Astrocyte (in vitro differentiated cells and primary cell): ENCODE measurements around the gene APH1A. TPM values are rescaled to one million over a fixed set of nuclear protein-coding genes. Genes with fewer than 3 reads are reported as not detected.

Source experiments
- DNase-seq: peaks from one replicate; pipeline ENCODE4 v3.0.0-alpha.2; 2010; ENCODE audit warnings: low read depth
- FAIRE-seq: peaks from 2 replicates; lab custom pipeline; 2011; peaks lifted over from hg19 to GRCh38; lab: Jason Lieb, UNC
- H2AFZ ChIP-seq: 2 replicates; pipeline ENCODE4 v1.6.0; 2012; ENCODE audit warnings: low read depth, low read length, inconsistent platforms
- H3K27ac ChIP-seq: 2 replicates; pipeline ENCODE4 v1.5.1; 2011; ENCODE audit warnings: low read depth, low read length, inconsistent platforms
- H3K27me3 ChIP-seq: 2 replicates; pipeline ENCODE4 v1.6.0; 2011; ENCODE audit warnings: low read length, inconsistent platforms; ENCODE audit not compliant: insufficient read depth
- H3K36me3 ChIP-seq: 2 replicates; pipeline ENCODE4 v1.5.1; 2011; ENCODE audit warnings: low read length, inconsistent platforms; ENCODE audit not compliant: insufficient read depth
- H3K4me1 ChIP-seq: 2 replicates; pipeline ENCODE4 v1.5.1; 2011; ENCODE audit warnings: low read length, inconsistent platforms; ENCODE audit not compliant: insufficient read depth
- H3K4me2 ChIP-seq: 2 replicates; pipeline ENCODE4 v1.6.0; 2012; ENCODE audit warnings: low read length, inconsistent platforms
- H3K4me3 ChIP-seq: 2 replicates; pipeline ENCODE4 v1.5.1; 2011; ENCODE audit warnings: low read depth, mild to moderate bottlenecking, low read length, inconsistent platforms; ENCODE audit not compliant: insufficient read depth
- H3K79me2 ChIP-seq: 2 replicates; pipeline ENCODE4 v1.6.0; 2012; ENCODE audit warnings: mild to moderate bottlenecking, low read length, inconsistent platforms; ENCODE audit not compliant: insufficient read depth
- H3K9ac ChIP-seq: 2 replicates; pipeline ENCODE4 v1.6.0; 2012; ENCODE audit warnings: mild to moderate bottlenecking, low read length, inconsistent platforms
- H3K9me3 ChIP-seq: 2 replicates; pipeline ENCODE4 v1.5.1; 2012; ENCODE audit warnings: low read depth, mild to moderate bottlenecking, low read length, inconsistent platforms; ENCODE audit not compliant: insufficient read depth
- H4K20me1 ChIP-seq: 2 replicates; pipeline ENCODE4 v1.6.0; 2012; ENCODE audit warnings: low read length, inconsistent platforms; ENCODE audit not compliant: insufficient read depth
- H3K27ac Mint-ChIP-seq: one replicate; pipeline ENCODE4 v1.8.0; 2021; ENCODE audit warnings: mild to moderate bottlenecking, mixed read lengths; ENCODE audit not compliant: unreplicated experiment
- H3K27me3 Mint-ChIP-seq: one replicate; pipeline ENCODE4 v1.8.0; 2021; ENCODE audit warnings: low read depth, mixed read lengths; ENCODE audit not compliant: unreplicated experiment
- H3K36me3 Mint-ChIP-seq: one replicate; pipeline ENCODE4 v1.8.0; 2021; ENCODE audit warnings: low read depth, mixed read lengths; ENCODE audit not compliant: unreplicated experiment
- H3K4me1 Mint-ChIP-seq: one replicate; pipeline ENCODE4 v1.8.0; 2021; ENCODE audit warnings: low read depth, mixed read lengths; ENCODE audit not compliant: unreplicated experiment
- H3K4me3 Mint-ChIP-seq: one replicate; pipeline ENCODE4 v1.8.0; 2021; ENCODE audit warnings: mild to moderate bottlenecking, moderate library complexity, mixed read lengths; ENCODE audit not compliant: unreplicated experiment
- H3K9me3 Mint-ChIP-seq: one replicate; pipeline ENCODE4 v1.8.0; 2021; ENCODE audit warnings: mild to moderate bottlenecking, mixed read lengths; ENCODE audit not compliant: unreplicated experiment
- CTCF ChIP-seq: IDR thresholded peaks from 2 replicates; pipeline ENCODE4 v1.5.1; 2011; ENCODE audit warnings: low read depth, mild to moderate bottlenecking, inconsistent platforms, low read length, moderate library complexity; ENCODE audit not compliant: insufficient read depth
- EZH2 ChIP-seq: IDR thresholded peaks from 2 replicates; pipeline ENCODE4 v1.6.1; 2012; ENCODE audit warnings: mild to moderate bottlenecking, low read length, inconsistent platforms; ENCODE audit not compliant: insufficient read depth
- total RNA-seq: library from RNA; stranded (reverse); gene quantifications from 2 replicates; pipeline ENCODE4 v1.2.1, GENCODE V29; 2021

Gene APH1A
- total RNA-seq, 1 donor from 2014 or later = 100 TPM

- no peaks in the 10 kb centered on the region for H4K20me1 ChIP-seq
- FAIRE-seq (no peak), DNase-seq (no peak)
- no peaks in the 10 kb centered on the region for H3K9me3 ChIP-seq
- peak overlapping the region; percentile 35 for H3K4me3 ChIP-seq
- H3K9me3 Mint-ChIP-seq = no peaks in the 10 kb centered on the region
- H3K79me2 ChIP-seq = no peaks in the 10 kb centered on the region
- peaks cover 19% of the 10 kb centered on the region for H3K4me1 ChIP-seq
- H3K36me3 ChIP-seq = no peaks in the 10 kb centered on the region
- peak overlapping the region; percentile 40 for H3K4me3 Mint-ChIP-seq
- H3K27me3 ChIP-seq = peaks cover 28% of the 10 kb centered on the region
- H3K9ac ChIP-seq = no peak overlapping the region
- TF ChIP-seq CTCF (no peak), EZH2 (no peak)
- peak overlapping the region; percentile 80 for H3K4me2 ChIP-seq
- peak overlapping the region; percentile 43 for H3K27ac Mint-ChIP-seq
- peaks cover 42% of the 10 kb centered on the region for H3K4me1 Mint-ChIP-seq
- no peaks in the 10 kb centered on the region for H3K36me3 Mint-ChIP-seq
- H2AFZ ChIP-seq = peak overlapping the region; percentile 70
- H3K27ac ChIP-seq = no peak overlapping the region
- no peaks in the 10 kb centered on the region for H3K27me3 Mint-ChIP-seq
These were observed 12.6 kb downstream of the APH1A start for GRCh38 chr1:150256198-150256553.

GRCh38 chr1:150249936-150250335 lies 18.9 kb downstream of the APH1A start:
- no peaks in the 10 kb centered on the region for H3K4me1 ChIP-seq
- no peak overlapping the region for H3K4me3 ChIP-seq
- no peaks in the 10 kb centered on the region for H3K27me3 Mint-ChIP-seq
- no peak overlapping the region for H3K27ac ChIP-seq
- H3K9me3 Mint-ChIP-seq = no peaks in the 10 kb centered on the region
- H3K27me3 ChIP-seq = no peaks in the 10 kb centered on the region
- no peak overlapping the region for H2AFZ ChIP-seq
- H3K9me3 ChIP-seq = no peaks in the 10 kb centered on the region
- H3K9ac ChIP-seq = no peak overlapping the region
- TF ChIP-seq CTCF (no peak), EZH2 (no peak)
- H3K79me2 ChIP-seq = no peaks in the 10 kb centered on the region
- no peaks in the 10 kb centered on the region for H3K4me1 Mint-ChIP-seq
- no peak overlapping the region for H3K4me3 Mint-ChIP-seq
- no peaks in the 10 kb centered on the region for H3K36me3 Mint-ChIP-seq
- H4K20me1 ChIP-seq = no peaks in the 10 kb centered on the region
- DNase-seq (no peak), FAIRE-seq (no peak)
- no peak overlapping the region for H3K4me2 ChIP-seq
- H3K27ac Mint-ChIP-seq = no peak overlapping the region
- no peaks in the 10 kb centered on the region for H3K36me3 ChIP-seq

GRCh38 chr1:150243003-150243402 lies 25.8 kb downstream of the APH1A start:
- H3K4me1 Mint-ChIP-seq = no peaks in the 10 kb centered on the region
- DNase-seq (no peak), FAIRE-seq (no peak)
- Histone ChIP-seq H3K27ac (no peak overlapping the region), H4K20me1 (no peaks in the 10 kb centered on the region), H3K4me2 (no peak overlapping the region), H3K4me3 (no peak overlapping the region), H3K27me3 (no peaks in the 10 kb centered on the region), H3K9ac (no peak overlapping the region), H3K36me3 (no peaks in the 10 kb centered on the region), H2AFZ (no peak overlapping the region), H3K4me1 (no peaks in the 10 kb centered on the region), H3K9me3 (no peaks in the 10 kb centered on the region), H3K79me2 (no peaks in the 10 kb centered on the region)
- H3K4me3 Mint-ChIP-seq = no peak overlapping the region
- H3K36me3 Mint-ChIP-seq = no peaks in the 10 kb centered on the region
- TF ChIP-seq CTCF = no peak
- TF ChIP-seq EZH2 = no peak
- H3K27me3 Mint-ChIP-seq = no peaks in the 10 kb centered on the region
- no peaks in the 10 kb centered on the region for H3K9me3 Mint-ChIP-seq
- H3K27ac Mint-ChIP-seq = no peak overlapping the region
